HG03571 (cell line): ENCODE measurements around the gene PRSS50.

Source experiments
- ATAC-seq: cut with Tn5 transposase; IDR thresholded peaks from one replicate; pipeline ENCODE4 v1.9.1; 2021; ENCODE audit not compliant: unreplicated experiment

PRSS50 gene

DNA sequence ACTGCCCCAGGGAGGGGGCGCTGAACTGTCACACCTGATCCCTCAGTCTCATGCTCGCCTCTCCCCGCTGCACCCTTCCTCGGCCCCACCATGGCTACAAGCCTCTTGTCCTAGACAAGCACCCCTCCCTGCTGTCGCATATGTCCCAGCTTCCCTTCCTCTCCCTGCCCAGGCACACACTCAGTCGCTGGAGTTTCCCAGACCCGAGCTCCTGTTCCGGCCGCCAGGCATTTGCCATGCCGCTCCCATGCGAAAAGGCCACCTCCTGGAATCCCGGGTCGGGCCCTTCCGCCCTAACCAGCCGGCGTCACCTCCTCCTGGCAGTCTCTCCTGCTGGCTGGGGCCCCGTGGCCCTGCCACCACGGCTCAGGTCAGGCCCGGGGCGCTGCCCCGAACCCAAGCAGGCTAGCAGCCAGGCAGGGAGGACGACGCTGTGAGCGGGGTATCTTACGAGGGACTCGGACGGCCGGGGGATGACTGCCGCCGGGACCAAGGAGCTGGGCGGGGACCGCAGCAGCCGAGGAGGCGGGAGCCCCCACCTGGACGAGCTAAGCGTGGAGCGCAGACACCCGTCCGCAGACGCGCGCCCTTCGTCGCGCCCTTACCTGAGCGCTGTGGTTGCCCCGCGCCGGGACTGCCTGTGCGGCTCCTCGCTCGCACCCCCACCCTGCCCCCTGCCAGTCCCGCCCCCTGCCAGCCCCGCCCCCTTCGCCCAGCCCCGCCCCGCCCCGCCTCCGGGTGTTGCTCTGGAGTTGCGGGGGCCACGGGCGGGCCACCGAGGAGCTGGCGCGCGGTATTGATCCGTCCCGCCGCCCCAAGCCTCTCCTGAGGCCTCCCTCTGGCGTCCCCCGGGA, 24.4 kb downstream of the PRSS50 start, which contains the start of gene ALS2CL:
Gene ALS2CL, minus strand, starts transcription at position 642 of the 854 bp plus-strand sequence. CDS start 4,239 bp downstream, outside the sequence.
- ATAC-seq, result no peak

DNA sequence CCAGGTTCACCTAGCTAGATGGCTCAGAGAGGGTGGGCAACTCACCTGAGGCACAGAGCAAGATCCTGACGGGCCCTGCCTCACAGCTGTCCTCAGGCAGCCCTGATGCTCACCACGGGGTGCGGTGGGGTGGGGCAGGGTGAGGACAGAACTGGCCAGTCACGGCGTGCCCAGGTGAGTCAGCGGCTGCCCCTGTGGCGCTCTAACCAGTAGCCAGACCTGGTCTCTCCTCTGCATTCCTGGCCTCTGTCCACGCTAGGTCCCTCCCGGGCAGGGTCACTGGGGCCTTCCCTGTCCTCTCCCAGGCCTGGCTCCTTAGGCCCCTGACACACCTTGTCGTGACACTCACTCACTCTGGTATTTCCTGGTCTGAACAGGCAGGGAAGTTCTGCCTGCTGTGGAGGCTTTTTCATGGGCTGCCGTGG, 25.1 kb downstream of the PRSS50 start:
- ATAC-seq, result no peak

DNA sequence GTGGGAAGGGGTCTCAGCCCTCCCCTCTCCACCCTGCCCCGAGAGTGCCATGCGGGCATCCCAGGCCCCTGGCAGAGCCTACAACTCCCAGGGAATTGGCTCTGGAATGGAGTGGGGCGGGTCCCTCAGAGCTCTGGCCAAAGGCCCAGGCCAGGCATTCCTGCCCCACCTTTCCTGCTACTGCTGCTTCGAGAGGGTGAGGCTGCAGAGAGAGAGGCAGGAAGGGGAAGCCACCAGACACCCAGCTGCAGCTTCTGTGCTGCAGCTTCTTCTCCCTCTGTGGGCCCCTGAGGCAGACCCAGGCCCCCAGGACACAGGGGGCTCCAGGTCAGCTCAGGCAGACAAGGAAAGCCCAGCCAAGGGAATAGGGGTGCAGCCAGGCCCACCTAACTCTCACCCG, 26.9 kb downstream of the PRSS50 start:
- no peak for ATAC-seq

DNA sequence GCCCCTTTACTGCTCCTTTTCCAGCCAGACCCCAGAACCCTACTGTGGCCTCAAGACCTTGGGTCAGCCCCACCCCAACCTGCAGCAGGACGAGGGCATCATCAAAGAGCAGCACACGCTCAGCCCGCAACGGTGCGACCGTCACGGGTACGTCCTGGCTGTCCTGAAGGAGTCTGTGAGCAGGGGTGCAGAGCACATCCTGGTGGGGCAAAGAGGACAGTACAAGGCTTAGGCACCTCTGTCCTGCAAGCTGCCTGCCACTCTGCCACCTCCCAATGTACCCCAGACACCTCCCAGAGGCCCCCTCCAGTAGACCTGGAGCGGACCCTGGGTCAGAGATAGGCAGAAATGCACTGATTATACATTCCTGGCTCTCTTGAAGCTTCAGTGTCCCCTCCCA, 32.2 kb downstream of the PRSS50 start:
- no peak for ATAC-seq

DNA sequence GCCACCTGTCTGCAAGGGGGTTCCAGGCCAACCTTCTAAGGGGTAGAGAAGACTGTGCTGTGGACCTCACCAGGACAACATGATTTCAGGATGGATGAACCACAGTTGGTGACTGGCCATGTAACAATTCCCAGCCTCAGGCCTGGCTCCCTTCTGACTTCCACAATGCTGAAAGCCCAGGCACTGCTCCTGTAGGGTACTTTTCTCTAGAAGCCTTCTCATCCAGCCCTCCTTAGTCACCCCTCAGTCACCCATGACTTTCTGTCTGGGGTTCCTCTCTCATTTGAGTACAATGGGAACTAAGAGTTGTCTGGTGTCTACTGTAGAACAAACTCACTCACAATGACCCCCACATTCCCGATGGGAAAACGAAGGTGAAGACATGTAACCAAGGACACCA, 32.8 kb downstream of the PRSS50 start:
- ATAC-seq, result no peak

DNA sequence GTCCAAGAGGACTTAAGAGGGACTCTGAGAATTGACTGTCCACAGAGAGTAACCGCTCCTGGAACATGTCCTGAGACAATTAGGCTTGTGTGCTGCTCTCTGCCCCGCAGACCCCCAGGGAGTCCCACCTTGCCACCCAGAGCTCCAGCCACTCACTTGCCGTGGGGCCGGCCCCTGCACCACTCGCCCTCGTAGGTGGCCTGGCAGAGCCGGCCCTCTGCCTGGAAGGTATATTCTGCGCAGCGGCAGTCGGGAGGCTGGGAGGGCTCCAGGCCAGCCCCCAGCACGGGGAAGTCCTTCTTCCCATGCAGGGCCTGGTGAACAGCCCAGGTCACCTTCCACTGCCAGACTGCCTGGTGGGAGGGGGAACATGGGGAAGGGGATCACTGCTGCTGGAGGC, 34.7 kb downstream of the PRSS50 start:
- no peak for ATAC-seq

DNA sequence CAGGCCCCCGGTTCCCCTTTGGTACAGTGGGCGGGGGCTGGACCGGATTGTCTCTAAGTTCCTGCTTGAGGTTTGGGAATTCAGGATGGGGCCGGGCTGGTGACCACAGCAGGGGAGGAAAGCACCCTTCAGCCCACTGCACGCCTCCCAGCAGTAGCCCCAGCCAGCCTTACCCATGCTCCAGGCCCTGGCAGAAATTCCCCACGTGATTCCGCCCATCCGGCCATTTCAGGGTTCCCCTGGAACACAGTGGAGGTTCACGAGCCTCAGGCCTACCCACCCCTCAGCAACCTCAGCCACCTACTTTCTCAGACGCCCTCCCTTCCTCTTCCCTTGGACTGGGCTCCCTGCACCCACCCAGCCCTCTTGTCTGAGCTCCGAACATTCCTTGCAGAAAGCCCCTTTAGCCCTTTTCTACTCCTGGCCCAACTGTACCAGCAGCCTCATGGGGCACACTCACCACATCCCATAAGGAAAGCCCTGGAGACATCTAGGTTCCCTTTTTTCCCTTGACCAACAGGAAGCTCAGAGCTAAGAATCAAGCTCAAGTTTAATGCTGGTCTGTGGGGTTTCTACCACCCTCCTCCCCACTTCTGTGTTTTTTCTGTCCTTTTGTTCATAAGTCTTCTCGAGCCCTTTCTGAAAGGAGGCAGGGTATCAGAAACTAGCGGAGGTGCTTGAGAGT, 35.7 kb downstream of the PRSS50 start:
- ATAC-seq, result no peak

DNA sequence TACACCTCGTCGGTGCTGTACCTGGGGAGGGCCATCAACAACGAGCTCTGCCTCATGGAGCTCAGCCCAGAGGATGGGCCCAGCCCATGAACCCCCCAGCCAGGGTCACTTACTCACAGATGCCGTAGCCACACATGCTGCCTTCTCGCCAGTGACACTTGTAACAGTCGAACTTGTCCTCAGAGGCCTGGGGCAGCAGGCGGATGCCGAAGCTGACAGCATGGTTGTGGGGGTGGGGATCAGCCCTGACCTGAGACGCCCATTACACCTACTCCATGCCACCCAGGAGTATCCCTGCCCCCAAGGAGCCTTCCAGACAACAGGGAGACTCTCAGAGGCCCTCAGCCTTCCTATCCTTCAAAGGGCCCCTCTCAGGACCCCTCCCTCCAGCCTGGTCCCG, 36.3 kb downstream of the PRSS50 start:
- no peak for ATAC-seq

DNA sequence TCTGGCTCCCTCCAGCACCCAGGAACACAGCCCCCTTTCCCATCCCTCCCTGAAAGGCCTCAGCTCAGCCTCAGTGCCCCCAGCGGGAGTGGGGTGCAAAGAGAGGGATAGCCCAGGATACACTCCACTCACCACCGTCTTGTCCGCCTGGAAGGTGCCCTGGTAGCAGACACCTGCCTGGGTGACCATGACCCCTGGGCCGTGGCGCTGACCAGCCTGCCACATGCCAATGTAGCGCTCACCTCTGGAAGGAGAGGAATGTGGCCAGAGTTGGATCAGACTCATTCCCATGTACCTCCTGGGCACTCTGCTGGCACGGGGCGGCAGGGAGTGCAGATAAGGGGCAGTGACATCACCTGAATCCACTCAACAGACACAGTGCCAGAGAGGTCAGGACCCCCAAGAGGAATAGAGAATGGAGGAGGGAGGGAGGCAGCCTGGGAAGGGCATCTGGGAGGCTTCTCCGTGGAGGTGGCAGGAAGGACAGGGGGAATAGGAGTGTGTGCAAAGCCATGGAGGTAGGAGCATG, 37.3 kb downstream of the PRSS50 start:
- ATAC-seq, result no peak

DNA sequence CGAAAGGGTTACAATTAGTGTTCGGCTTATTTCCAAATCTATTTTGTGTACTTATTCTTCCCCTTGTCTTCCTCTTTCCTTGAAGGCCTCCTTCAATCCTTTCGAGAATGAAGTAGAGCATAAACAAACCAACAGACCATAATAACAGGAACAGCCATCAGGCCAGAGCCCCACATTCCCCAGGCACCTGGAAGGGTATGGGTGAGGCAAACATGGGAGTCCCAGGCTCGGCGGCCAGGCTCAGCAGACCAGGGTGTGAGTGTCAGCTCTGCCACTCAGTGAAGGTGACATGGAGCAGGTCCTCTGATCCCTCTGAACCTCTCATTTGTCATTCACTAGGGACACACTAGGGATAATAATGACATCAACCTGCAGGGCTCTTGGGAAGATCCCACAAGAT, 38.0 kb downstream of the PRSS50 start:
- ATAC-seq, result no peak

DNA sequence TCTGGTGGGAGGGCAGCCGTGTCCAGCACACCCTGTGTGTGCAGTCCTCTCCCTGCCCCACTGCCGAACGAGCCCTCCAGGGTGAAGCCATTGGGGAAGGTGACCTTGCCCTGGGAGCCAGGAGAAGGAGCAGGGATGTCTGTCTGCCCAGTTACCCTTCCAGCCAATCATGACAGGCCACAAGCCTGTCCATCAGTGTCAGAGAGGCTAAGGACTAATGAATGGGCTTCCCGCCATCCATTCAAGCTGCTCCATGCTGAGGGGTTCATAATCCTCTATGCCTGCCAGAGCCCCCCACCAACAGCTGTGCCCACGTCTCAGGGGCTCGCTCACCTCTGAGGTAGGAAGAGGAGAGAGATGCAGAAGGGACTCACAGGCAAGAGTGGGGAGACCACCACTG, 39.4 kb downstream of the PRSS50 start:
- ATAC-seq, result no peak

DNA sequence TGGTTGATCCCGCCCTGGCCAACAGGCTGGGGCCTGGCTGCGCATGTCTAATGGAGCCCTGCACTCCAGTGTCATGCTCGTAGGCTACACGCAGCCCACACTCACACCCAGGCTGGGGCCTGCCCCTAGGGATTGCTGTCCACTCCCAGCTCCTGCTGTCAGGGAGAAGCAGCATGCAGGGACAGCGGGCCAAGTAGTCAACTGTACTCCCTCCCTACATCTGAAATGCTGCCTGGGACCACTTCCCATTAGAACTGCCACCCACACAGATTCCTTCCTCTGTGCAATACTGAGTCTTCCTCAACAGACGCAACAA, 40.3 kb downstream of the PRSS50 start:
- no peak for ATAC-seq

DNA sequence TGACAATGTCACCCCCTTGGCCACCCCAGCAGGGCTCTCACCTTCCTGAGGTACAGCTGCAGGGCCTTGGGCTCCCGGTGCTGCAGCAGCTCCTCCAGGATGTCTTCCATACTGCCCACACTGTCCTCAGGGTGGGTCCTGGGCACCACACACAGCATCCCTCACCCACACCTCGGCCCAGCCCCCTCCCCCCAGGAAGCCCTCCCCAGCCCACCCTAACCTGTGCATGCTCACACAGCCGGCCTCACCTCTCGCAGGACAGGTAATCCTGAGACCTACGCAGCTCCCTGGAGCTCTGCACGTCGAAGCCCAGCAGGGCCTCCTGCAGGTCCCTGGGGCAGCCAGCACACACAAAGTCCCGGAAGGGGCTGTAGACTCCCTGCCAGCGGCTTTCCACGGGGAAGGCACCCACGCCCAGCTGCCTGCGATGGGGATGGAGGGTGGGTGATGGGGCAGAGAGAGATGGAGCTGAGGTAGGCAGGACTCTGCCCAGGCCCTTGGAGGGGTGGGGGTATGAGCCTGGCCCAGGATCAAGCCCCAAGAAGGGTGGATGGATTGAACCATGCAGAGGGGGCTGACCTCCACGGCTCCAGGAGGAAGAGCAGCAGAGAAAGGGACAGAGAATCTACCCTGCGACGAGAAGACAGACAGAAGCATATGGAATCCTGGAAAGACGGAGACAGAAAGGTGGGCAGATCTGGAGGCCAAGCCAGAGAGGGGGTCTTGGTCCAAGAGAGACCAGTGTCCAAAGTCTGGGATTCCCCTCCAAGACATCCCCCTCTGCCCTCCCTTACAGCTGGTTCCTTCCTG, 40.9 kb downstream of the PRSS50 start:
- ATAC-seq, result no peak

DNA sequence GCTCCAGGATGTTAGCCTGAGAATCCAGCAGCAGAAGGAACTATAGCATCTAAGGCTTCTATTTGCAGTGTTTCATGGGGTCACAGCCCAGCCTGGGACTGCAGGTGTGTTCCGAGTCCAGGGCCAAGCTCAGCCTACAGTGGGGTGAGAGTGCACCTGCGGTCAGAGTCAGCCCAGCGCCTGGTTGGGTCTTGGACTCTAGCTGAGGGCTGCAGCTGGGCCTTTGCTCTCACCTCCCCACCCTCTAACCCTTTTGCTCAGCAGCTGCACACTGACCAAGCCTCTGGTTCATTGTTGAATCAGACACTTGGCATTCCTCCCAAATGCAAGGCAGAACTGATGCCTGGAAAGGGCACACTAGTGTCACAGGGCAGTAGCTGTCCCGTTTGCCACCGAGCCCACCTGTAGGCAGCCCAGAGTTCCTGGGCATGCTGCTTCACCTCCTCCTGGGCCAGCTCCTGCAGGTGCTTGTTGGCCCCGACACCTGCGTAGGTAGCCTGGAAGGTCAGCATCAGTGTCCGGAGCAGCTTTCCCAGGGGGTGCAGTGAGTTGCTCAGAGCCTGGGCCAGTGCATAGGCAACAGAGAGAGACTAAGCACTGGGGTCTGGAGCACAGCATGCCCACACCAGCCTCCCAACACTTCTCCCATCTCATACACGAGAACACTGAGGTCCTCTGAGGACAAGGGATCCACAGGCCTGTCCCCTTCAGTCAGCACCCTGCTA, 41.7 kb downstream of the PRSS50 start:
- no peak for ATAC-seq

DNA sequence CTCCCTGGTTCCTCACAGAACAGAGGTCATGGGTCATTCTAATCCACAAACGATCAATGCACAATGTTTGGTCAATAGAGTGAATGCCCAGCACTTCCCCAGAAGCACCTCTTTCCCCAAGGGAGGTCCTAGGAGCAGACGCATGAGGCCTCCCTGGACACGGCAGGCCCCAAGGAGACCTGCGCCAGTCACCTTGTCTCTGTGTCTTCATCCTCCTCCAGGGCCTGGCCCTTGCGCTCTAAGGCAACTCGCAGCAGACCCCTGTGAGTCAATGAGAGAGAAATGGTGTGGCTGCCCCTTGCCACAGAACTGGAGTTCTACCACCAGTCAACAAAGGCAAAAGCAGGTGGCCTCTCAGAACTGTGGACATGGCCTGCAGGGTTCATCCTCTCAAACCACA, 42.2 kb downstream of the PRSS50 start:
- ATAC-seq, result no peak

DNA sequence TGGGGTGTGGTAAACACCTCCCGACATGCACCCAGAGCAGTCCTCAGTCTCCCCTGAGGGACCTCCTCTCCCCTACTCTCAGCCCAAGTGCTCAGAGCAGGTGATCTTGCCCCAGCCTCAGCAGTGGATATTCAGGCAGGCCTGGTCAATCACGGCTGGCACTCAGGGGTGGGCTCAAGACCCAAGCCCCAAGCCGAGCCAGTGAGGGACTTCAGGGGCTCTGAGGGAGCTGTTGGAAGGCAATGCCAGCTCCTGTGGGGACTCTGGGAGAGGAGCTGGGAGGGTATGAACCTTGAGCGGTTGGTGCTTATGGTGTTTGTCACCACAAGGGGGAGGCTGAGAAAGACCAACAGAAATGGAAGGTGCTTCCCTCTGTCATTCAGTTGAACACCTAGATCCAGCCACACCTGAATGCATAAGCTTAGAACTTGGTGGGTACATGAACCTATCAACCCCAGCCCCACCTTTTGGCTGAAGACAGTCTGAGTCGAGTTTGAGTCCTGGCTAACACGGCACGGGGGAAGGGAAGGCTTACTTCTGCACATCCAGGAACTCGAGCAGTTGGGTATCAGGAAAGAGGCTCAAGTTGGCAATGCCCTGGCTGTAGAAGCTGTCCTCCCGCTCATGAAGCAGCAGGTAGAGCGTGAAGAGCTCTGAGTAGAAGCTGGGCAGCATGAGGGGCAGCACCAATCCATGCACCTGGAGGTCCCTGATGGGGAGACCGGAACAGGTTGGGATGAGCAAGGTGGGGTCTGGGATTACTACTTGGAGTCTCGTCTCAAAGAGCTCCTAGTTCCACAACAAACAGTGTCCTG, 43.4 kb downstream of the PRSS50 start:
- no peak for ATAC-seq

DNA sequence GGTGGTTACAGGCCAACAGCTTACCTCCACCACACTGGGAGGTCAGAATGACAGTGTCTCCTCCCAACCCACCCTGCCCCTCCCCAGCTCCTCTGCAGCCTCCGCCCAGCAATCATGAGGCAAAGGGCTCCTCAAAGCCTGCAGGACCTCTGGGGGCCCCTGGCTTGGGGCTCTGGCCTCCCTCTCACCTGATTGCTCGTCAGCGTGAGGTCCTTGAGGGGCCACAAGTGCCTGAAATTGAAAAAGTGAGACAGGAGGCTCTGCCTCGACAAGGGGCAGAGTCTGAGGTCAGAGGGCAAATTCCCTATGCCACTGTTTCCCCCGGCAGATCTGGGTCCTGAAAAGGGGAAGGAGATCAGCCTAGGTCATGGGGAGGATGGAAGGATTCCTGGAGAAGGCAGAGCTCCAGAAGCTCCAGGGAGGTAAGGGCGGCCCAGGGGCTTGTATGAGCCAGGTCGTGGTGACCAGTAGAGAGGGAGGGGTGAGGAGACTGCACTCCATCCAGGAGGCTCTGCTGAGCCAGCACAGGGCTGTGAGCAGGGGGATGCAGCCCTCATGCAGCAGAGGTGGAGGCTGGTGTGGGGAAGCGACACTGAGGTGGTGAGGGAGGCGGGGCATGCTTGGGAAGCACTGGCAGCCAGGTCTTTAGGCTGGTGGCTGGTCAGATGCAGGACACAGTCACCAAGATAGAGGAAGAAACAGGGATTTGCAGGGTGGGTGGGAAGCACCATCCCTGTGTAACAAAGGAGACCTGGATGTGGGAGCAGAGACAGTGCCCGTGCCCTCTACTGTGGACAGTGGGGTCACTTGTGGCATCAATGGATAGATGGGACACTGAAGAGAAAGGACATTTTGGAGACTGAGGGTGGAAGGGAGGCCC, 44.3 kb downstream of the PRSS50 start:
- no peak for ATAC-seq

DNA sequence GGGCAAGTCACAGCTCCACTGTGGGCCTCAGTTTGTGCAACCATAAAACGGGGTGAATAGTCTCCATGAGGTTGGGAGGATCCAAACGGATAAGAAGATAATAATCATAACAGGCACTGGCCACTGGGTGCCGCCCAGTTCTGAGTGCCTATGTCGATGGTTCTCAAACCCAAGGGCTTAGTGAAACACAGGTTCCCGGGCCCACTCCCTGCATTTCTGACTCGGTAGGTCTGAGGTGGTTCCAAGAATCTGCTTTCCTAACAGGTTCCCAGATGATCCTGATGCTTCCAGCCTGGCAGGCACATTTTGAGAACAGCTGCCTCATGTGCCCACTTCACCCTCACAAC, 45.3 kb downstream of the PRSS50 start:
- ATAC-seq, result no peak
